GM19455 (cell line): ENCODE data around the gene PLEKHA7.

ENCODE experiments used
- ATAC-seq: cut with Tn5 transposase; IDR thresholded peaks from one replicate; pipeline ENCODE4 v1.9.1; 2021; ENCODE audit not compliant: unreplicated experiment

The PLEKHA7 gene

DNA sequence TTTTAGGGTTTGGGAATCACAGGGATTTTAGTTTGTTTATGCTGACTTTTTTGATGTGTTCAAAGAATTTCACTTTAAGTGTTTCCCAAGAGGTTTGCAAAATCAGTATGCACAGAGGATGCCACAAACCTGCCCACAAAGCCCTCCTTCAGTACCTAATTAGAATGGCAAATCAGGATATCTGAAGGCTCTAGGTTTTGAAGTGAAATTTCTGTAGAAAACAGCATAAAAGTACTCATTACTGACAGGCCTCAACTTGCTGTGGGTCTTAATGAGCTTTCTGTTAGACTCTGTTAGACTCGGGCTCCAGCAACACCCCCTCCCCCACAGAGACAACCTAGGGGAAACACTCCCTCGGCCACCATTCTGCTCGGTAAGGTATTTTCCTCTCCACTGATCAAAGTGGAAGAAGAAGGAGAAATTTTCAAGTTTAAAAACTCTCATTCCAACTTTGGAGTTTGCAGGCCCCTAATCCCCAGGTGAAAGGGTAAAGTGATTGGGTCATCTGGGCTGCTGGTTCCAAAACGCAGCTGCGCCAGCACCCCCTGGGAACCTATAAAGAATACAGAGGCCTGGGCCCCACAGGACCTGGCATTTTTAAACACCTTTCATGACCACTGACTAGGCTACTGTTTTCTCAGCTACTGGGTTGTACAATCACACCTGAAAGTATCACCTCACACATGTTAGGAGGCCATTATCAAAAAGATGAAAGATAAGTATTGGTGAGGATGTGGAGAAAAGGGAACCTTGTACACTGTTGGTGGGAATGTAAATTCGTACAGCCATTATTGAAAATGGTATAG lies 67.5 kb downstream of the PLEKHA7 start:
- ATAC-seq = peak; percentile 67

DNA sequence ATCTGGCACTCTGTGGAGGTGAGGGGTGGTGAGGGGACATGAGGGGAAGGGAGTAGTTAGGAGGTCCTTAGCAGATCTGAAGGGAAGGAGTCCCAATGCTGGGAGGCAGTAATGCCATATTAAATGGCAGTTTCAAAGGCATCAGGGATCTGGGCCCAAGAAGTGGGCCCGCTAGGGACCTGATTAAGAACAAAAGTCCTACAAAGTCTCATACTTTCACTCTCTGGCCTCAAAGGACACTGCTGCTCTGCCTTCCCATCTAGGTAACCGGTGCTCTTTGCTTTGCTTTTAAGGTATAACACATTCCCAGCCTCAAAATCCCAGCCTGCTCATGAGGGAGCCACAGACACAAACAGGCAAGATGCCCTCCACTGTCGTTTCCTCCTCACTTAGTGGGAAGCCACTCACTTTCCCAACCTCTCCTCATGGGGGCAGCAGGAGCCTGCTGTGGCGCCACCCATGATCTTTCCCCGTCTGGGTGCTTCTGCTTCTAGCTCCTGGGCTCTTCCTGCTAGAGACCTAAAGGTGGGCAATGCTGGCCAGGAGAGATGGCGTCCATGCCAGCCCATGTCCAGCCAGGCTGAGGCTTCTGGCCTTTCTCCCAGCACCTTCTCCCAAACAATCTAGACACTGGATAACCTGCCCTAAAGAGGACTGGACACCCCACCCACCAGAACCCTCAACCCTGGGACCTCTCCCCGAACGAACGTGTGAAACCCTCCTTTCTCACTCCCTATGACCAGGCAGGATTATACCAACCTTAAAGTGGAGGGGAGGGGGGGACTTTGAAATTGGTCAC lies 68.3 kb downstream of the PLEKHA7 start:
- ATAC-seq = peak; percentile 80

DNA sequence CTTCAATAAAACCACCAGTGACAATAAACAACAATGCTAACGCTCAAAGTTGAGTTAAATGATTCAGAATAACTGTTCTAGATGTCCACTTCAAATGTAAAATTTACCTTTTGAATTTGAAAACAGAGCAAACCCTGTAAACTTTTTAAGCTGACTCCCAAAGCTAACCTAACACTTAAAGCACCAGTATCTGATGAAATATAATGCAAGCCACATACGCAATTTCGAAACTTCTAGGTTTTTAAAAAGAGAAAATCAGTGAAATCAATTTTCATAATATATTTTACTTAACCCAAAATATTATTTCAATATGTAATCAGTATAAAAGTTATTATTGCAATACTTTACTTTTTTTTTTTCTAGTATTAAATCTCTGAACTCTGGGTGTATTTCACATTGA lies 71.3 kb downstream of the PLEKHA7 start:
- no peak for ATAC-seq

- no peak for ATAC-seq
Measured at GRCh38 chr11:16942342-16942741, 71.9 kb downstream of the PLEKHA7 start.

DNA sequence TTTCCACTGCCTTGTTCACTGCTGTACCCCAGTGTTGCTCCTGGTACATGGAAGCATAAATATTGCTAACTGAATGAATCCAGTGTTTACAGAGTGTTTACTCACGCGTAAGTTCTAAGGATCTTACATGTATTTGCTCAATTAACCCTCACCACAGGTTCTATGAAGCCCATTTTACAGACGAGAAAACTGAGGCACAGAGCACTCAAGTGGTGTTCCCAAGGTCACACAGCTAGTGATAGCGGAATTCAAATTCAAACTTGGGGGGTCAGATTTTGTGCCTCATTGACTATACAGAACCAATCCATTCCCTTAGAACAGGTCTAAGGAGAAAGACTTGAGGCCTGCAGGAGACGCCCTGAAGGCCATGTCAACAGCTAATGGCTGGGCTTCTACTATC lies 72.3 kb downstream of the PLEKHA7 start:
- ATAC-seq = no peak

DNA sequence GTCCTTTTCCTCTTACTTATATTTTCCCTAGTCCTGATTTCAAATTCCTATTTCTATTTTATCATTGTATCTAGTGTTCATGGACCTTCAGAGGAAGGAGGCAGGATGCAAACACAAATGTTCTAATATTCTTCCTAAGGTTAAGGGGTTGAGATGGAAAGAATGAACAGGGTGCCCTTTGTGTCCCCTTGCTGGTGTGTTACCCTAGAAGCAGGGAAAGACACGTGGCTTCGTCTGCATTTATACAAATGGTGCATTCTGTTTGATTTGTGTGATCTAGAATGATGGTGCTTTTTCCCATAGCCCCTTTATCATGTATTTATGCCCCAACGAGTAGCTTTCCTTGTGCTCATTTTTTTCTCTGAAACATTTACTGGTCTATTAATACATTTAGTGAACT lies 76.2 kb downstream of the PLEKHA7 start:
- ATAC-seq = no peak

DNA sequence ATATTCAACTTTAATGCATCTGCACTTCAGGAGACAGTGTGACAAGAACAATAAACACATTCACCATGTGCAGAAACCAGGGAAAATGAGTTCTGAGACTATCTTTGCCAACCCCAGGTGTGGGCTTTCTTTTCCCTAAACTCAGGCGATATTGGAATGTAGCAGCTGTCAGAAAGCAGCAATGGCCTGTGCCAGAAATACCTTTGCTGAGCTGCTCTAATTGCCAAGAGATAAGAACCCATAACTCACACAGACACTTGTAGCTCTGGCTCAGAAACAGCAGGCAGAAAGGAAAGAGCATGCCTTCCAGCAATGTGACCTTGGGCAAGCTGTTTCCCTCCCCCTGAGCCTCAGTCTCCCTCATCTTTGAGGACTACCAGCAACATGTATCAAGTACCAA lies 77.6 kb downstream of the PLEKHA7 start:
- ATAC-seq = no peak

GRCh38 chr11:16935518-16936302 lies 78.5 kb downstream of the PLEKHA7 start:
- no peak for ATAC-seq

GRCh38 chr11:16933756-16934603 lies 80.2 kb downstream of the PLEKHA7 start:
- no peak for ATAC-seq

GRCh38 chr11:16933291-16933690 lies 80.9 kb downstream of the PLEKHA7 start:
- ATAC-seq = no peak

GRCh38 chr11:16928044-16928443 lies 86.2 kb downstream of the PLEKHA7 start:
- ATAC-seq = no peak

DNA sequence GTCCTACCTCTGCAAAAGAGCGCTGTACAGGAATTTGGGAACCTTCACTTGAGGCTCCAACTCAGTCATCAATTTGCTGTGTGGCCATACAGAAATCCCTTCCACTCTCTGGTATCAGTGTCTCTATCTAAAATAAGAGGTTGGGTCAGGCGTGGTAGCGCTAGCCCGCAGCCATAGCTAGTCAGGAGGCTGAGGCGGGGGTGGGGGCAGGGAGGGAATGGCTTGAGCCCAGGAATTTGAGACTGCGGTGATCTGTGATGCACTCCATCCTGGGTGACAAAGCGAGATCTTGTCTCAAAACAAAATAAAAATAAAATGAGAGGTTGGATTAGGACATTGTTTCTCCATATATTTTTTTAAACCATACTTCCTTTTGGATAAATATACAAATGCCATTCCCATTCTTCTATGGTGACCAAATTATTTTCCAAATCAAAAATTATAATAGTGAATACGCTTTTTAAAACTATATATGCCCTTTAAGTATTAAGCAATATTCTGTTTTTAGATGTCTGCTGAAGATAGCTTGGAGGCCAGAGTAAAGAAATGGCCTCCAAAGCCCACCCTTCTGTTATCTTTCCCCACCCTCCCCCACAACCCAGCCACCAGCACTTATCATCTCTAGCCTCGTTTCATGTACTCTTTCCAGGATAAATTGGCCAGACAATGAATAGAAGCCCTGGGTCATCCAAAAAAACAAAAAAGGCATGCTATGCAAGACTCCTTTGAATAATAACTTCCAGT lies 87.2 kb downstream of the PLEKHA7 start:
- no peak for ATAC-seq

DNA sequence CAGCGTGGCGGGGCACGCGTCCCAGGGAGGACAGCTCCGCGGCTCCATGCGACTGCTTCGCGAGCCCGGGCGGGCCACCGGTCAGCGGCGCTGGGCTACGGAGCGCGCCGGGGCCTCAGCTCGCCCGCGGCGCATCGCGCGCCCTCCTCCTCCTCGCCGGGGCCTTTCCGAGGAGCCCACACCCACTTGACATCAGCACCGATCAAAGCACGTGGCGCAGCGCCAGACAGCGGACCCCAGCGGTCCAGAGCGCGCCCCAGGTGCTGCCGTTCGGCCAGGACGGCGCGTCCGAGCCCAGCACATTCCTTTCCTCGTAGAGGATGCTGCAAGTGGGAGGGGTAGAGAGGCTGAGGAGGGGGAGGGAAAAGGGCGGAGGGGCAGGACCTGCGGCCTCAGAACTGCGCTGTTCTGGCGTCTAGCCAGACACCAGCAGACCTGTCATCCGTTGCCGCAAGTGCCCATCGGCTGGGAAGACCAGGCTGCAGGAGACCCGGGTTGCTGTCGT lies 88.6 kb downstream of the PLEKHA7 start:
- ATAC-seq = peak; percentile 40

GRCh38 chr11:16924826-16925560 lies 89.2 kb downstream of the PLEKHA7 start:
- ATAC-seq = peak; percentile 21

GRCh38 chr11:16924462-16924825 lies 89.8 kb downstream of the PLEKHA7 start:
- peak; percentile 22 for ATAC-seq

DNA sequence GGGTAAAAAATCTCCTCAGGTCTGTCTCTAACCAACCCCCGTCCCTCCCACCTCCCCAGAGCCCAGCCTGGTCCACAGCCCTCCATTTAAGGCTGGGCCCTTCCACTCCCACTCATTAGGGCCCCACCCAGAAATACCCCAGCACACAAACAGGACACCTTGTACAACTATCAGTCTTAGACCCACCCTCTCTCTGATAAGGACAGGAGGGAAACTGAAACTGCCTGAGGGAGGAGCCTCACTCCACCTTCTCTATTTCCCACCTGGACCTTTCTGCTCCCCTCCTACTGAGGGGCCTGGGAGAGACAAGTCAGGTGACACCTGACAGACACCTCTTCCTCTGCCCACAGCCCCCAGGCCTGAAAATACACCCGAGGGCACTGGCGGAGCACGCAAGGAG lies 90.2 kb downstream of the PLEKHA7 start:
- peak; percentile 66 for ATAC-seq

DNA sequence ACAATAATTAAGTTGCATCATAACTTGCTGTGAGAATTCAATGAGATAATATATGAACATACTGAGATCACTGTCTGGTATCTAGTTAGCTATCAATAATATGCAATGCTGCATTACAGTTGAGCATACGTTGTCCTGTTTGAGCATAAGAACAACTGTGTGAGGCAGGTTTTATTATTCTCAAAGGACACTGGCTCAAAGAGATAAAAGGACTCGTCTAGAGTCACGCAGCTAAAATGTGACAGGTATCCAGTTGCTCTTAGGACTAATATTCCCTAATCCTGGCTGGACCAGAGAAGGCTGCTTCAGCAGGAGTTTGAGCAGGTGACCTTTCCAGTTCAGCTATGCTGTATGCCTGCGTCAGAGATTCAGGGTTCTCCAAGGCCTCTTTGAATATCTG lies 92.5 kb downstream of the PLEKHA7 start:
- no peak for ATAC-seq

- no peak for ATAC-seq
Measured at GRCh38 chr11:16921019-16921418, 93.2 kb downstream of the PLEKHA7 start.

DNA sequence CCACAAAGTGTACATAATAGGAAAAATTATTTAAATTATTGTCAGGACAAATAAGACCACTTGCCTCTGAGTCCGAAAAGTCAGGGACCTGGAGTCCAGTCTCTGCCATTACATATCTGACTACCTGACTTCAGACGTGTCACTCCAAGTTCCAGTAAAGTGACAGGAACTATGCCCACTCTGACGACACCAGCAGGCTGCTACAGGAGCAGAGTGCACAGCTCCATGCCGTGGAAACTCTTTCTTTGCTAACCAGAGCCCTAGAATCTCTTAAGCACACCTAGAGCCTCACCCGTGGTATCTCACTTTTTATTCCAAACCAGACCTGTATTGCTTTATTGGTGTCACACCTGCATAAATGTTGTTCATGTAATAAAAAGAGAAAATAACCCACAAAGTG lies 93.7 kb downstream of the PLEKHA7 start:
- ATAC-seq = no peak
